ENCODE data around the gene ANKRD34A.

Gene ANKRD34A

GRCh38 chr1:145958734-145959133 is 5.6 kb downstream of the ANKRD34A start:
- H3K9ac ChIP-seq (ENCODE audit: low read depth in 1 of 2, low read length in 2 of 2) = no peak overlapping the region
- no peaks in the 10 kb centered on the region for H3K36me3 ChIP-seq (ENCODE audit: control insufficient read depth in 1 of 2, insufficient read depth in 2 of 2, low read length in 2 of 2)
- H3K27ac ChIP-seq (ENCODE audit: low read depth, low read length) = no peak overlapping the region
- peaks cover 42 to 70% of the 10 kb centered on the region in 2 donors for H3K4me1 ChIP-seq (ENCODE audit: control insufficient read depth in 1 of 2, insufficient read depth in 2 of 2, low read length in 2 of 2)
- H3K4me3 ChIP-seq (ENCODE audit: low read depth in 1 of 2, low read length in 2 of 2) = peak overlapping the region in 1 of 2 donors; percentile 47
- no peaks in the 10 kb centered on the region for H3K9me3 ChIP-seq (ENCODE audit: control insufficient read depth in 1 of 2, low read length in 2 of 2)
- peaks cover 20 to 31% of the 10 kb centered on the region in 2 donors for H3K27me3 ChIP-seq (ENCODE audit: control insufficient read depth in 1 of 2, insufficient read depth in 2 of 2, low read length in 2 of 2)

- H3K9me3 ChIP-seq (ENCODE audit: control insufficient read depth in 1 of 2, low read length in 2 of 2) = no peaks in the 10 kb centered on the region
- H3K36me3 ChIP-seq (ENCODE audit: control insufficient read depth in 1 of 2, insufficient read depth in 2 of 2, low read length in 2 of 2) = no peaks in the 10 kb centered on the region
- H3K9ac ChIP-seq (ENCODE audit: low read depth in 1 of 2, low read length in 2 of 2) = peak within 1 kb of the TSS; percentile 52 to 53
- H3K27ac ChIP-seq (ENCODE audit: low read depth, low read length) = peak within 1 kb of the TSS; percentile 64
- peak within 1 kb of the TSS; percentile 62 to 67 for H3K4me3 ChIP-seq (ENCODE audit: low read depth in 1 of 2, low read length in 2 of 2)
- peaks cover 20 to 31% of the 10 kb centered on the region in 2 donors for H3K27me3 ChIP-seq (ENCODE audit: control insufficient read depth in 1 of 2, insufficient read depth in 2 of 2, low read length in 2 of 2)
- H3K4me1 ChIP-seq (ENCODE audit: control insufficient read depth in 1 of 2, insufficient read depth in 2 of 2, low read length in 2 of 2) = peaks cover 32 to 60% of the 10 kb centered on the region in 2 donors
Observed at GRCh38 chr1:145957443-145958319, 6.7 kb downstream of the ANKRD34A start, which contains the start of gene LIX1L. LIX1L (minus strand) TSS chr1:145958017; CDS start chr1:145957927, 90 bp downstream.

GRCh38 chr1:145956781-145957442 is 7.5 kb downstream of the ANKRD34A start:
- Histone ChIP-seq H3K4me3 (ENCODE audit: low read depth in 1 of 2, low read length in 2 of 2) (peak overlapping the region; percentile 62 to 67), H3K9me3 (ENCODE audit: control insufficient read depth in 1 of 2, low read length in 2 of 2) (no peaks in the 10 kb centered on the region), H3K9ac (ENCODE audit: low read depth in 1 of 2, low read length in 2 of 2) (peak overlapping the region; percentile 52 to 53), H3K27me3 (ENCODE audit: control insufficient read depth in 1 of 2, insufficient read depth in 2 of 2, low read length in 2 of 2) (peaks cover 16 to 28% of the 10 kb centered on the region in 2 donors), H3K4me1 (ENCODE audit: control insufficient read depth in 1 of 2, insufficient read depth in 2 of 2, low read length in 2 of 2) (peaks cover 31 to 54% of the 10 kb centered on the region in 2 donors), H3K36me3 (ENCODE audit: control insufficient read depth in 1 of 2, insufficient read depth in 2 of 2, low read length in 2 of 2) (no peaks in the 10 kb centered on the region), H3K27ac (ENCODE audit: low read depth, low read length) (peak overlapping the region; percentile 47)

- H3K4me3 ChIP-seq (ENCODE audit: low read depth in 1 of 2, low read length in 2 of 2) = peak overlapping the region; percentile 62 to 67
- H3K27ac ChIP-seq (ENCODE audit: low read depth, low read length) = peak overlapping the region; percentile 47
- peak overlapping the region; percentile 52 to 53 for H3K9ac ChIP-seq (ENCODE audit: low read depth in 1 of 2, low read length in 2 of 2)
- H3K9me3 ChIP-seq (ENCODE audit: control insufficient read depth in 1 of 2, low read length in 2 of 2) = no peaks in the 10 kb centered on the region
- H3K4me1 ChIP-seq (ENCODE audit: control insufficient read depth in 1 of 2, insufficient read depth in 2 of 2, low read length in 2 of 2) = peaks cover 25 to 48% of the 10 kb centered on the region in 2 donors
- H3K27me3 ChIP-seq (ENCODE audit: control insufficient read depth in 1 of 2, insufficient read depth in 2 of 2, low read length in 2 of 2) = peaks cover 11 to 22% of the 10 kb centered on the region in 2 donors
- H3K36me3 ChIP-seq (ENCODE audit: control insufficient read depth in 1 of 2, insufficient read depth in 2 of 2, low read length in 2 of 2) = no peaks in the 10 kb centered on the region
Observed at GRCh38 chr1:145956361-145956760, 8.0 kb downstream of the ANKRD34A start.

- Histone ChIP-seq H3K27me3 (ENCODE audit: control insufficient read depth in 1 of 2, insufficient read depth in 2 of 2, low read length in 2 of 2) (peaks cover 3 to 13% of the 10 kb centered on the region in 2 donors), H3K4me3 (ENCODE audit: low read depth in 1 of 2, low read length in 2 of 2) (peak overlapping the region in 1 of 2 donors; percentile 17), H3K36me3 (ENCODE audit: control insufficient read depth in 1 of 2, insufficient read depth in 2 of 2, low read length in 2 of 2) (no peaks in the 10 kb centered on the region), H3K9me3 (ENCODE audit: control insufficient read depth in 1 of 2, low read length in 2 of 2) (no peaks in the 10 kb centered on the region), H3K27ac (ENCODE audit: low read depth, low read length) (no peak overlapping the region), H3K9ac (ENCODE audit: low read depth in 1 of 2, low read length in 2 of 2) (no peak overlapping the region), H3K4me1 (ENCODE audit: control insufficient read depth in 1 of 2, insufficient read depth in 2 of 2, low read length in 2 of 2) (peaks cover 18 to 39% of the 10 kb centered on the region in 2 donors)
Observed at GRCh38 chr1:145955436-145955835, 8.9 kb downstream of the ANKRD34A start.

GRCh38 chr1:145953861-145954260 is 10.5 kb downstream of the ANKRD34A start:
- Histone ChIP-seq H3K27ac (ENCODE audit: low read depth, low read length) (no peak overlapping the region), H3K27me3 (ENCODE audit: control insufficient read depth in 1 of 2, insufficient read depth in 2 of 2, low read length in 2 of 2) (peaks cover 0 to under 1% of the 10 kb centered on the region in 2 donors), H3K4me3 (ENCODE audit: low read depth in 1 of 2, low read length in 2 of 2) (no peak overlapping the region), H3K9me3 (ENCODE audit: control insufficient read depth in 1 of 2, low read length in 2 of 2) (no peaks in the 10 kb centered on the region), H3K4me1 (ENCODE audit: control insufficient read depth in 1 of 2, insufficient read depth in 2 of 2, low read length in 2 of 2) (peaks cover 18 to 30% of the 10 kb centered on the region in 2 donors), H3K36me3 (ENCODE audit: control insufficient read depth in 1 of 2, insufficient read depth in 2 of 2, low read length in 2 of 2) (no peaks in the 10 kb centered on the region), H3K9ac (ENCODE audit: low read depth in 1 of 2, low read length in 2 of 2) (no peak overlapping the region)

- Histone ChIP-seq H3K9me3 (ENCODE audit: control insufficient read depth in 1 of 2, low read length in 2 of 2) (no peaks in the 10 kb centered on the region), H3K36me3 (ENCODE audit: control insufficient read depth in 1 of 2, insufficient read depth in 2 of 2, low read length in 2 of 2) (no peaks in the 10 kb centered on the region), H3K9ac (ENCODE audit: low read depth in 1 of 2, low read length in 2 of 2) (no peak overlapping the region), H3K27ac (ENCODE audit: low read depth, low read length) (no peak overlapping the region), H3K4me1 (ENCODE audit: control insufficient read depth in 1 of 2, insufficient read depth in 2 of 2, low read length in 2 of 2) (peaks cover 12 to 23% of the 10 kb centered on the region in 2 donors), H3K4me3 (ENCODE audit: low read depth in 1 of 2, low read length in 2 of 2) (no peak overlapping the region), H3K27me3 (ENCODE audit: control insufficient read depth in 1 of 2, insufficient read depth in 2 of 2, low read length in 2 of 2) (no peaks in the 10 kb centered on the region)
Observed at GRCh38 chr1:145952903-145953302, 11.5 kb downstream of the ANKRD34A start.

GRCh38 chr1:145951526-145951925 is 12.8 kb downstream of the ANKRD34A start:
- no peak overlapping the region for H3K27ac ChIP-seq (ENCODE audit: low read depth, low read length)
- H3K9me3 ChIP-seq (ENCODE audit: control insufficient read depth in 1 of 2, low read length in 2 of 2) = no peaks in the 10 kb centered on the region
- H3K36me3 ChIP-seq (ENCODE audit: control insufficient read depth in 1 of 2, insufficient read depth in 2 of 2, low read length in 2 of 2) = no peaks in the 10 kb centered on the region
- H3K27me3 ChIP-seq (ENCODE audit: control insufficient read depth in 1 of 2, insufficient read depth in 2 of 2, low read length in 2 of 2) = no peaks in the 10 kb centered on the region
- no peak overlapping the region for H3K9ac ChIP-seq (ENCODE audit: low read depth in 1 of 2, low read length in 2 of 2)
- H3K4me3 ChIP-seq (ENCODE audit: low read depth in 1 of 2, low read length in 2 of 2) = no peak overlapping the region
- peaks cover 13 to 19% of the 10 kb centered on the region in 2 donors for H3K4me1 ChIP-seq (ENCODE audit: control insufficient read depth in 1 of 2, insufficient read depth in 2 of 2, low read length in 2 of 2)

- H3K27me3 ChIP-seq (ENCODE audit: control insufficient read depth in 1 of 2, insufficient read depth in 2 of 2, low read length in 2 of 2) = no peaks in the 10 kb centered on the region
- H3K9ac ChIP-seq (ENCODE audit: low read depth in 1 of 2, low read length in 2 of 2) = no peak overlapping the region
- H3K9me3 ChIP-seq (ENCODE audit: control insufficient read depth in 1 of 2, low read length in 2 of 2) = no peaks in the 10 kb centered on the region
- H3K36me3 ChIP-seq (ENCODE audit: control insufficient read depth in 1 of 2, insufficient read depth in 2 of 2, low read length in 2 of 2) = peaks cover 0 to 2% of the 10 kb centered on the region in 2 donors
- H3K27ac ChIP-seq (ENCODE audit: low read depth, low read length) = no peak overlapping the region
- H3K4me3 ChIP-seq (ENCODE audit: low read depth in 1 of 2, low read length in 2 of 2) = no peak overlapping the region
- H3K4me1 ChIP-seq (ENCODE audit: control insufficient read depth in 1 of 2, insufficient read depth in 2 of 2, low read length in 2 of 2) = peaks cover 5 to 8% of the 10 kb centered on the region in 2 donors
Observed at GRCh38 chr1:145949219-145949618, 15.2 kb downstream of the ANKRD34A start.

- H3K9ac ChIP-seq (ENCODE audit: low read depth in 1 of 2, low read length in 2 of 2) = no peak overlapping the region
- peaks cover 7 to 9% of the 10 kb centered on the region in 2 donors for H3K4me1 ChIP-seq (ENCODE audit: control insufficient read depth in 1 of 2, insufficient read depth in 2 of 2, low read length in 2 of 2)
- no peaks in the 10 kb centered on the region for H3K9me3 ChIP-seq (ENCODE audit: control insufficient read depth in 1 of 2, low read length in 2 of 2)
- H3K27ac ChIP-seq (ENCODE audit: low read depth, low read length) = no peak overlapping the region
- no peaks in the 10 kb centered on the region for H3K27me3 ChIP-seq (ENCODE audit: control insufficient read depth in 1 of 2, insufficient read depth in 2 of 2, low read length in 2 of 2)
- peaks cover 0 to 4% of the 10 kb centered on the region in 2 donors for H3K36me3 ChIP-seq (ENCODE audit: control insufficient read depth in 1 of 2, insufficient read depth in 2 of 2, low read length in 2 of 2)
- H3K4me3 ChIP-seq (ENCODE audit: low read depth in 1 of 2, low read length in 2 of 2) = no peak overlapping the region
Observed at GRCh38 chr1:145947551-145947950, 16.8 kb downstream of the ANKRD34A start.
